Measurements from ENCODE around the gene GALNT5. TPM values are rescaled to one million over a fixed set of nuclear protein-coding genes. Genes with fewer than 3 reads are reported as not detected.
"Not testable (repeated sequence)": the region's sequence is repeated elsewhere in the genome, so short reads cannot be mapped to it uniquely, and the experiment has no call there.

GALNT5 gene
- total RNA-seq, 1 donor from 2014 or later, result 0.19 TPM

- no peak for TF ChIP-seq CTCF (IDR thresholded peaks at IDR 0.05; ENCODE audit: borderline replicate concordance)
- Histone ChIP-seq H3K4me1 (no peaks in the 10 kb centered on the region), H3K27me3 (ENCODE audit: low read depth) (no peaks in the 10 kb centered on the region), H3K4me3 (no peak overlapping the region), H3K27ac (replicated peaks) (no peak overlapping the region), H3K36me3 (no peaks in the 10 kb centered on the region), H3K9me3 (replicated peaks) (no peaks in the 10 kb centered on the region)
- DNase-seq, result no peak
- intact Hi-C loops (cut with micrococcal nuclease), result no loop called here
Measured at GRCh38 chr2:157221394-157221988, 36.0 kb upstream of the GALNT5 start.

GRCh38 chr2:157223624-157224205 is 33.8 kb upstream of the GALNT5 start:
- TF ChIP-seq CTCF (IDR thresholded peaks at IDR 0.05; ENCODE audit: borderline replicate concordance), result no peak
- no peak for DNase-seq
- Histone ChIP-seq H3K27me3 (ENCODE audit: low read depth) (no peaks in the 10 kb centered on the region), H3K4me1 (no peaks in the 10 kb centered on the region), H3K36me3 (no peaks in the 10 kb centered on the region), H3K4me3 (no peak overlapping the region), H3K9me3 (replicated peaks) (no peaks in the 10 kb centered on the region), H3K27ac (replicated peaks) (no peak overlapping the region)
- intact Hi-C loops (cut with micrococcal nuclease), result no loop called here

- H3K27me3 ChIP-seq (ENCODE audit: low read depth); H3K9me3 ChIP-seq (replicated peaks); H3K4me1 ChIP-seq; intact Hi-C loops (cut with micrococcal nuclease); DNase-seq; H3K4me3 ChIP-seq; H3K36me3 ChIP-seq; H3K27ac ChIP-seq (replicated peaks): not testable (repeated sequence)
Measured at GRCh38 chr2:157224448-157224847, 33.1 kb upstream of the GALNT5 start.

GRCh38 chr2:157227592-157227991 is 29.9 kb upstream of the GALNT5 start:
- H3K27ac ChIP-seq (replicated peaks), result no peak overlapping the region
- no peaks in the 10 kb centered on the region for H3K9me3 ChIP-seq (replicated peaks)
- no peaks in the 10 kb centered on the region for H3K4me1 ChIP-seq
- TF ChIP-seq CTCF (IDR thresholded peaks at IDR 0.05; ENCODE audit: borderline replicate concordance), result no peak
- DNase-seq, result no peak
- no peaks in the 10 kb centered on the region for H3K27me3 ChIP-seq (ENCODE audit: low read depth)
- no peaks in the 10 kb centered on the region for H3K36me3 ChIP-seq
- H3K4me3 ChIP-seq, result no peak overlapping the region
- intact Hi-C loops (cut with micrococcal nuclease), result no loop called here

GRCh38 chr2:157228946-157229345 is 28.6 kb upstream of the GALNT5 start:
- H3K27me3 ChIP-seq (ENCODE audit: low read depth), result no peaks in the 10 kb centered on the region
- H3K4me3 ChIP-seq, result no peak overlapping the region
- intact Hi-C loops (cut with micrococcal nuclease), result no loop called here
- peaks cover 5% of the 10 kb centered on the region for H3K9me3 ChIP-seq (replicated peaks)
- TF ChIP-seq CTCF (IDR thresholded peaks at IDR 0.05; ENCODE audit: borderline replicate concordance), result no peak
- no peak overlapping the region for H3K27ac ChIP-seq (replicated peaks)
- no peak for DNase-seq
- no peaks in the 10 kb centered on the region for H3K4me1 ChIP-seq
- no peaks in the 10 kb centered on the region for H3K36me3 ChIP-seq

- Histone ChIP-seq H3K4me3 (no peak overlapping the region), H3K9me3 (replicated peaks) (peaks cover 5% of the 10 kb centered on the region), H3K27ac (replicated peaks) (no peak overlapping the region), H3K36me3 (no peaks in the 10 kb centered on the region), H3K27me3 (ENCODE audit: low read depth) (no peaks in the 10 kb centered on the region), H3K4me1 (no peaks in the 10 kb centered on the region)
- intact Hi-C loops (cut with micrococcal nuclease), result no loop called here
- no peak for DNase-seq
- TF ChIP-seq CTCF (IDR thresholded peaks at IDR 0.05; ENCODE audit: borderline replicate concordance), result no peak
Measured at GRCh38 chr2:157229572-157229971, 27.9 kb upstream of the GALNT5 start.

All from left ventricle myocardium inferior (tissue), 1 donor.